Keratinocyte (primary cell): ENCODE data around the gene ULK4. TPM values are rescaled to one million over a fixed set of nuclear protein-coding genes. Genes with fewer than 3 reads are reported as not detected.

ENCODE experiments used
- DNase-seq: peaks from one replicate; pipeline ENCODE4 v3.0.0-alpha.2; 2011; ENCODE audit warnings: low read depth, missing footprints, low spot score
- FAIRE-seq: peaks from 2 replicates; lab custom pipeline; 2011; peaks lifted over from hg19 to GRCh38; lab: Jason Lieb, UNC
- H2AFZ ChIP-seq: 2 replicates; pipeline ENCODE4 v1.6.0; 2012; ENCODE audit warnings: low read length, control low read depth, inconsistent platforms; ENCODE audit not compliant: control insufficient read depth
- H3K27ac ChIP-seq: 2 replicates; pipeline ENCODE4 v1.5.1; 2011; ENCODE audit warnings: low read length; ENCODE audit not compliant: control insufficient read depth, insufficient read depth
- H3K27me3 ChIP-seq: 3 replicates; pipeline ENCODE4 v1.6.0; 2011; ENCODE audit warnings: low read length; ENCODE audit not compliant: control insufficient read depth, insufficient read depth; ENCODE audit errors: extremely low read depth
- H3K36me3 ChIP-seq, 2 experiments: 2 replicates in 1 of 2; 3 replicates in 1 of 2; pipeline ENCODE4 v1.5.1; 2011; ENCODE audit warnings: low read length in 2 of 2, mild to moderate bottlenecking in 1 of 2; ENCODE audit not compliant: control insufficient read depth in 2 of 2, insufficient read depth in 2 of 2; ENCODE audit errors: extremely low read depth in 1 of 2
- H3K4me1 ChIP-seq: 3 replicates; pipeline ENCODE4 v1.5.1; 2011; ENCODE audit warnings: low read length; ENCODE audit not compliant: control insufficient read depth, insufficient read depth; ENCODE audit errors: extremely low read depth
- H3K4me2 ChIP-seq: 3 replicates; pipeline ENCODE4 v1.6.0; 2011; ENCODE audit warnings: low read depth, low read length; ENCODE audit not compliant: control insufficient read depth, insufficient read depth; ENCODE audit errors: extremely low read depth
- H3K4me3 ChIP-seq, 3 experiments: fragments of 200-600 bp in 1 of 3; sonication (generic) in 1 of 3; 2 replicates in 2 of 3; 3 replicates in 1 of 3; pipeline ENCODE4 v1.5.1; 2011 to 2016; ENCODE audit warnings: low read length in 3 of 3, mild to moderate bottlenecking in 3 of 3, control low read depth in 2 of 3, inconsistent platforms in 1 of 3, low read depth in 1 of 3, mixed read lengths in 1 of 3, mixed run types in 1 of 3, moderate library complexity in 1 of 3; ENCODE audit not compliant: control insufficient read depth in 2 of 3, insufficient read depth in 2 of 3; ENCODE audit errors: extremely low read depth in 1 of 3
- H3K79me2 ChIP-seq: 2 replicates; pipeline ENCODE4 v1.6.0; 2012; ENCODE audit warnings: low read length; ENCODE audit not compliant: control insufficient read depth, insufficient read depth
- H3K9ac ChIP-seq: 3 replicates; pipeline ENCODE4 v1.6.0; 2011; ENCODE audit warnings: low read length; ENCODE audit not compliant: control insufficient read depth, insufficient read depth; ENCODE audit errors: extremely low read depth
- H3K9me1 ChIP-seq: 3 replicates; pipeline ENCODE4 v1.6.0; 2011; ENCODE audit warnings: low read length; ENCODE audit not compliant: control insufficient read depth, insufficient read depth; ENCODE audit errors: extremely low read depth
- H3K9me3 ChIP-seq: 2 replicates; pipeline ENCODE4 v1.5.1; 2012; ENCODE audit warnings: low read depth, low read length; ENCODE audit not compliant: control insufficient read depth
- H4K20me1 ChIP-seq: 3 replicates; pipeline ENCODE4 v1.6.0; 2011; ENCODE audit warnings: low read length; ENCODE audit not compliant: control insufficient read depth, insufficient read depth; ENCODE audit errors: extremely low read depth
- EZH2 ChIP-seq: IDR thresholded peaks from one replicate; pipeline ENCODE4 v1.6.1; 2012; ENCODE audit warnings: inconsistent platforms, mild to moderate bottlenecking, low read length, moderate library complexity
- dilution Hi-C: fragments of 300-500 bp; cut with MboI; formaldehyde crosslinking; loops from one replicate; pipeline ENCODE4 v1.7.0; 2020; ENCODE audit warnings: low sequenced_read_pairs; ENCODE audit not compliant: extremely low pct_ligation_motif_present
- polyA plus RNA-seq, 5 experiments: library from polyadenylated mRNA; depleted of rRNA in 3 of 5; stranded (reverse) in 3 of 5; stranded (forward) in 1 of 5; unstranded in 1 of 5; fragments of >200 nt; gene quantifications; 1 replicate in 1 of 5; 2 replicates in 3 of 5; 3 replicates in 1 of 5; pipeline versions ENCODE4 v1.2.1 to v1.2.3, GENCODE V29; 2011 to 2012; ENCODE audit warnings: missing spikeins in 2 of 5, low read depth in 1 of 5, low replicate concordance in 1 of 5
- TF ChIP-seq, protein P1 (sequence below), 3 experiments: IDR thresholded peaks in 1 of 3; conservative IDR thresholded peaks in 1 of 3; optimal IDR thresholded peaks in 1 of 3; 2 replicates in 2 of 3; 3 replicates in 1 of 3; pipeline versions ENCODE3 to v1.5.1; 2011; ENCODE audit warnings: low read length in 3 of 3, mild to moderate bottlenecking in 3 of 3, moderate library complexity in 2 of 3, control low read depth in 1 of 3, inconsistent platforms in 1 of 3; ENCODE audit not compliant: insufficient read depth in 2 of 3; ENCODE audit errors: extremely low read depth in 1 of 3

The ULK4 gene
- polyA plus RNA-seq, 1 donor (not counting 4 experiments of a cell fraction or from before 2014, with no cell fraction given): 6.1 TPM

DNA sequence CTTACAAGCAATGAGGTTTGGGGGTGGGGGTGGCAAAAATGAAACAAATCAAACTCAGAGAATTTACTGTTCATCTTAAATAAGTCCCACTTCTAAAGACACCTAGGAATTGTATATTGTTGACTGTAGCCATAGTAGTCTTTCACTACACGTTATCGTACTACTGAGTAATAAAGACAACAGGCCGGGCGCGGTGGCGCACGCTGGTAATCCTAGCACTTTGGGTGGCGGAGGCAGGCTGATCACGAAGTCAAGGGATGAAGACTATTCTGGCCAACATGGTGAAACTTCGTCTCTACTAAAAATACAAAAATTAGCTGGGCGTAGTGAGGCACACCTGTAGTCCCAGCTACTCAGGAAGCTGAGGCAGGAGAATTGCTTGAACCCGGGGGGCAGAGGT lies 531.0 kb downstream of the ULK4 start:
- H3K4me3 ChIP-seq: no peak overlapping the region
- FAIRE-seq: no peak
- dilution Hi-C loops: no loop called here

DNA sequence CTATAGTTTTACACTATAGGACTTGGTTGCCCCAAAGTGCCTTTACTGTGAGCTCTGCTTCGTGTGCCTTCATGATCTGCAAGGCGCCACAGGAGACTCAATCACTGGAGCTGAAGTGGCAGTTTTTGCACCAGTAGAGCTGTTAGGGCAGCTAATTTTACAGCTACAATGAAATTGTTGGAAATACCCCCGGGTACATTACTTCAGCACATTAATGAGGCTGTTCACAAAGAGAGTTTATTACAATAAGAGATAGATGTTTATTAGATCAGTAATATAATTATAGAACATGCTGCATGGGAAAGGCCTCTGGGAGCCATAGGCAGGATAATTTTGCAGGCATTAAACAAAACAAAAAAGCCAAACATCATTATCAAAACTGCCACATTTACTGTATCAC lies 531.5 kb downstream of the ULK4 start:
- TF ChIP-seq, protein P1, sequence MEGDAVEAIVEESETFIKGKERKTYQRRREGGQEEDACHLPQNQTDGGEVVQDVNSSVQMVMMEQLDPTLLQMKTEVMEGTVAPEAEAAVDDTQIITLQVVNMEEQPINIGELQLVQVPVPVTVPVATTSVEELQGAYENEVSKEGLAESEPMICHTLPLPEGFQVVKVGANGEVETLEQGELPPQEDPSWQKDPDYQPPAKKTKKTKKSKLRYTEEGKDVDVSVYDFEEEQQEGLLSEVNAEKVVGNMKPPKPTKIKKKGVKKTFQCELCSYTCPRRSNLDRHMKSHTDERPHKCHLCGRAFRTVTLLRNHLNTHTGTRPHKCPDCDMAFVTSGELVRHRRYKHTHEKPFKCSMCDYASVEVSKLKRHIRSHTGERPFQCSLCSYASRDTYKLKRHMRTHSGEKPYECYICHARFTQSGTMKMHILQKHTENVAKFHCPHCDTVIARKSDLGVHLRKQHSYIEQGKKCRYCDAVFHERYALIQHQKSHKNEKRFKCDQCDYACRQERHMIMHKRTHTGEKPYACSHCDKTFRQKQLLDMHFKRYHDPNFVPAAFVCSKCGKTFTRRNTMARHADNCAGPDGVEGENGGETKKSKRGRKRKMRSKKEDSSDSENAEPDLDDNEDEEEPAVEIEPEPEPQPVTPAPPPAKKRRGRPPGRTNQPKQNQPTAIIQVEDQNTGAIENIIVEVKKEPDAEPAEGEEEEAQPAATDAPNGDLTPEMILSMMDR (optimal IDR thresholded peaks at IDR 0.05 in 1 of 3, IDR thresholded peaks at IDR 0.05 in 1 of 3, conservative IDR thresholded peaks at IDR 0.05 in 1 of 3; ENCODE audit: extremely low read depth in 1 of 3, insufficient read depth in 2 of 3, low read length in 3 of 3): no peak
- no peak for TF ChIP-seq EZH2
- Histone ChIP-seq H2AFZ (no peak overlapping the region), H3K79me2 (no peaks in the 10 kb centered on the region), H3K9me3 (no peaks in the 10 kb centered on the region), H3K4me1 (no peaks in the 10 kb centered on the region), H3K27me3 (no peaks in the 10 kb centered on the region), H3K36me3 (no peaks in the 10 kb centered on the region), H3K4me2 (no peak overlapping the region), H3K4me3 (no peak overlapping the region), H3K9me1 (no peaks in the 10 kb centered on the region), H3K9ac (no peak overlapping the region), H3K27ac (no peak overlapping the region), H4K20me1 (no peaks in the 10 kb centered on the region)
- no peak for DNase-seq
- FAIRE-seq: no peak
- dilution Hi-C loops: no loop called here

More for the DNA sequence above, 531.0 kb downstream of the ULK4 start:
- no peak for TF ChIP-seq EZH2
- TF ChIP-seq, protein P1 (optimal IDR thresholded peaks at IDR 0.05 in 1 of 3, IDR thresholded peaks at IDR 0.05 in 1 of 3, conservative IDR thresholded peaks at IDR 0.05 in 1 of 3; ENCODE audit: extremely low read depth in 1 of 3, insufficient read depth in 2 of 3, low read length in 3 of 3): no peak
- no peaks in the 10 kb centered on the region for H3K36me3 ChIP-seq
- no peaks in the 10 kb centered on the region for H3K27me3 ChIP-seq
- no peak overlapping the region for H3K27ac ChIP-seq
- no peaks in the 10 kb centered on the region for H3K79me2 ChIP-seq
- no peaks in the 10 kb centered on the region for H3K4me1 ChIP-seq
- H3K9me1 ChIP-seq: no peaks in the 10 kb centered on the region
- H2AFZ ChIP-seq: no peak overlapping the region
- no peaks in the 10 kb centered on the region for H4K20me1 ChIP-seq
- DNase-seq: no peak
- no peaks in the 10 kb centered on the region for H3K9me3 ChIP-seq
- no peak overlapping the region for H3K4me2 ChIP-seq
- H3K9ac ChIP-seq: no peak overlapping the region
